GM12892 (cell line): ENCODE measurements around the gene FAM149A.

Experiments used
- POLR2A ChIP-seq: IDR thresholded peaks from 2 replicates; pipeline ENCODE4 v1.6.1; 2011; ENCODE audit warnings: low read depth, low read length, control low read depth
- POLR2AphosphoS5 ChIP-seq: IDR thresholded peaks from 2 replicates; pipeline ENCODE4 v1.6.1; 2011; ENCODE audit warnings: low read depth, low read length, control low read depth
- TAF1 ChIP-seq: IDR thresholded peaks from 2 replicates; pipeline ENCODE4 v1.6.1; 2011; ENCODE audit warnings: low read depth, mild to moderate bottlenecking, control low read depth, low read length, borderline replicate concordance

GRCh38 chr4:186131935-186132334 is 27.4 kb downstream of the FAM149A start:
- TF ChIP-seq POLR2AphosphoS5: no peak
- no peak for TF ChIP-seq POLR2A
- no peak for TF ChIP-seq TAF1
